DMS53 treated with DMSO at 0.1 percent for 48 hours (cell line): Measurements from ENCODE around the gene ERBB4.

ENCODE experiments used
- DNase-seq: peaks from one replicate; lab custom pipeline; 2025; ENCODE audit not compliant: unreplicated experiment; lab: John Stamatoyannopoulos, UW

ERBB4 gene

GRCh38 chr2:211373203-211373602 lies 1165.4 kb downstream of the ERBB4 start:
- no peak for DNase-seq

GRCh38 chr2:211371465-211371864 lies 1167.1 kb downstream of the ERBB4 start:
- no peak for DNase-seq

GRCh38 chr2:211368467-211368866 lies 1170.1 kb downstream of the ERBB4 start:
- no peak for DNase-seq

- DNase-seq: no peak
These were observed 1170.9 kb downstream of the ERBB4 start for GRCh38 chr2:211367711-211368110.

GRCh38 chr2:211367293-211367692 lies 1171.3 kb downstream of the ERBB4 start:
- DNase-seq: no peak

GRCh38 chr2:211364911-211365310 lies 1173.7 kb downstream of the ERBB4 start:
- no peak for DNase-seq

GRCh38 chr2:211361383-211361782 lies 1177.2 kb downstream of the ERBB4 start:
- no peak for DNase-seq

- no peak for DNase-seq
These were observed 1179.3 kb downstream of the ERBB4 start for GRCh38 chr2:211359347-211359746.

- no peak for DNase-seq
These were observed 1180.1 kb downstream of the ERBB4 start for GRCh38 chr2:211358504-211358903.

- DNase-seq: no peak
These were observed 1184.1 kb downstream of the ERBB4 start for GRCh38 chr2:211354481-211354880.

- DNase-seq: peak; percentile 21
These were observed 1186.6 kb downstream of the ERBB4 start for GRCh38 chr2:211351987-211352386.

- no peak for DNase-seq
These were observed 1189.6 kb downstream of the ERBB4 start for GRCh38 chr2:211349031-211349430.

GRCh38 chr2:211347328-211347727 lies 1191.3 kb downstream of the ERBB4 start:
- no peak for DNase-seq

- DNase-seq: no peak
These were observed 1194.3 kb downstream of the ERBB4 start for GRCh38 chr2:211344289-211344688.

- DNase-seq: no peak
These were observed 1205.2 kb downstream of the ERBB4 start for GRCh38 chr2:211333377-211333776.

GRCh38 chr2:211331736-211332135 lies 1206.9 kb downstream of the ERBB4 start:
- no peak for DNase-seq

- DNase-seq: no peak
These were observed 1208.7 kb downstream of the ERBB4 start for GRCh38 chr2:211329882-211330281.

- no peak for DNase-seq
These were observed 1209.2 kb downstream of the ERBB4 start for GRCh38 chr2:211329421-211329820.

GRCh38 chr2:211328126-211328525 lies 1210.5 kb downstream of the ERBB4 start:
- DNase-seq: no peak
